ENCODE measurements around the gene ZNF583.

ZNF583 gene

DNA sequence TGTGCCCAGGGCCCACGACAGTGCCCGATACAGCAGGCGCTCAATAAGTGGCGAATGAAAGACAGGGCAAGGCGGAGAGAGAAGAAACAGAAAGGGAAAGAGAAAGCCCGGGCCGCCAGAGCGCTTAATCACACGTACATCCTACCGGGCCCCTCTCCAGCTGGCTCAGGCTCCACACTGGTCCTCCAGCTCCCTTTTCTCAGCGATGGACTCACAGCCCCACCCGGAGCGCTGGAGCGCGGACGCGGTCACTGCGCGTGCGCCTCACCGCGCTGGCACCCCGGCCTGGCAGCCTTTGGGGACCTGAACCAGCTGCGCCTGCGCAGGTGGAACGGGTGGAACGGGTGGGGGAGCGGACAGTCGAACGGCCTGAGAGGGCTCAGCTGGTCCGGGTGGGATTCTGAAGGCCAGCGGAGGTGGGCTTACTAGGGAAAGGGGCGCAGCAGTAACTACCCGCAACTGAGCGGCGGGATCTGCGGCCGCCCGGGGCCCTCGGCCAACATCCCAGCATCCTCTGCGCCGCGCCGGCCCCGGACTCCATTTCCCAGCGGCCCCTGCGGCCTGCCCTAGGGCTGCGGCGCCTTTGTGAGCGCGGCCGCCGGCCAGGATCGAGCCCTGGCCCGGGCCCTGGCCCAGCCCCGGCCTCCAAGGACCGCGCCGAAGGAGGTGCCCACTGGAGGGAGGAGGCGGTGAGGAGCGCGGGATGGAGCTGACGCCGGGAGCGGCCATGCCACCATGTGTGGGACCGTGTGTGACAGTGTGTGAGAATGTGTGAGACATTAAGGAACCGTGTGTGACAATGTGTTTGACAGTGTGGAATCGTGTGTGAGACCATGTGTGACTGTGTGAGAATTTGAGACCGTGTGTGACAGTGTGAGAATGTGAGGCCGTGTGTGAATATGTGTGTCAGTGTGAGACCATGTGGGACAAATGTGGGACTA, at the start of gene ZNF583:
ZNF583 (plus strand) TSS at position 569 of the 941 bp plus-strand sequence. CDS start 2,783 bp downstream, outside the sequence.
- TF ChIP-seq, protein P1, sequence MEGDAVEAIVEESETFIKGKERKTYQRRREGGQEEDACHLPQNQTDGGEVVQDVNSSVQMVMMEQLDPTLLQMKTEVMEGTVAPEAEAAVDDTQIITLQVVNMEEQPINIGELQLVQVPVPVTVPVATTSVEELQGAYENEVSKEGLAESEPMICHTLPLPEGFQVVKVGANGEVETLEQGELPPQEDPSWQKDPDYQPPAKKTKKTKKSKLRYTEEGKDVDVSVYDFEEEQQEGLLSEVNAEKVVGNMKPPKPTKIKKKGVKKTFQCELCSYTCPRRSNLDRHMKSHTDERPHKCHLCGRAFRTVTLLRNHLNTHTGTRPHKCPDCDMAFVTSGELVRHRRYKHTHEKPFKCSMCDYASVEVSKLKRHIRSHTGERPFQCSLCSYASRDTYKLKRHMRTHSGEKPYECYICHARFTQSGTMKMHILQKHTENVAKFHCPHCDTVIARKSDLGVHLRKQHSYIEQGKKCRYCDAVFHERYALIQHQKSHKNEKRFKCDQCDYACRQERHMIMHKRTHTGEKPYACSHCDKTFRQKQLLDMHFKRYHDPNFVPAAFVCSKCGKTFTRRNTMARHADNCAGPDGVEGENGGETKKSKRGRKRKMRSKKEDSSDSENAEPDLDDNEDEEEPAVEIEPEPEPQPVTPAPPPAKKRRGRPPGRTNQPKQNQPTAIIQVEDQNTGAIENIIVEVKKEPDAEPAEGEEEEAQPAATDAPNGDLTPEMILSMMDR (IDR thresholded peaks at IDR 0.05; ENCODE audit: unreplicated experiment in 3 of 3), result no peak
- peak within 1 kb of the TSS; percentile 84 to 99 (median 93) for H3K4me3 Mint-ChIP-seq
- H3K27me3 Mint-ChIP-seq (ENCODE audit: low read depth), result no peaks in the 10 kb centered on the region
- peaks cover 95% of the 10 kb centered on the region for H3K36me3 Mint-ChIP-seq (ENCODE audit: low read depth)
- peak within 1 kb of the TSS; percentile 94 to 96 (median 95) for H3K27ac Mint-ChIP-seq
- H3K9me3 Mint-ChIP-seq, result peaks cover 79% of the 10 kb centered on the region
- peaks cover 15% of the 10 kb centered on the region for H3K4me1 Mint-ChIP-seq

GRCh38 chr19:56355517-56355916, 48.6 kb upstream of the ZNF583 start:
- Mint-ChIP-seq H3K27me3 (ENCODE audit: low read depth) (no peaks in the 10 kb centered on the region), H3K9me3 (peaks cover 45% of the 10 kb centered on the region), H3K4me3 (no peak overlapping the region), H3K36me3 (ENCODE audit: low read depth) (peaks cover 28% of the 10 kb centered on the region), H3K27ac (no peak overlapping the region), H3K4me1 (no peaks in the 10 kb centered on the region)
- TF ChIP-seq, protein P1 (IDR thresholded peaks at IDR 0.05; ENCODE audit: unreplicated experiment in 3 of 3), result no peak

- Mint-ChIP-seq H3K36me3 (ENCODE audit: low read depth) (peaks cover 39% of the 10 kb centered on the region), H3K27ac (no peak overlapping the region), H3K4me3 (no peak overlapping the region), H3K9me3 (peaks cover 56% of the 10 kb centered on the region), H3K4me1 (no peaks in the 10 kb centered on the region), H3K27me3 (ENCODE audit: low read depth) (no peaks in the 10 kb centered on the region)
- TF ChIP-seq, protein P1 (IDR thresholded peaks at IDR 0.05; ENCODE audit: unreplicated experiment in 3 of 3), result no peak
Observed at GRCh38 chr19:56356944-56357343, 47.2 kb upstream of the ZNF583 start.

DNA sequence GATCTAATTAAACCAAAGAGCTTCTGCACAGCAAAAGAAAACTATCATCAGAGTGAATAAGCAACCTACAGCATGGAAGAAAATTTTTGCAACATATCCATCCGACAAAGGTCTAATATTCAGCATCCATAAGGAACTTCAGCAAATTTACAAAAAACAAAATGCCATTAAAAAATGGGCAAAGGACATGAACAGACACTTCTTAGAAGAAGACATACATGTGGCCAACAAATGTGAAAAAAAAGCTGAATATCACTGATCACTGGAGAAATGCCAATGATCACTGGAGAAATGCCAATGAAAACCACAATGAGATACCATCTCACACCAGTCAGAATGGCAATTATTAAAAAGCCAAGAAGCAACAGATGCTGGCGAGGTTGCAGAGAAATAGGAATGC, 43.3 kb upstream of the ZNF583 start:
- Mint-ChIP-seq H3K36me3 (ENCODE audit: low read depth) (peaks cover 53% of the 10 kb centered on the region), H3K27me3 (ENCODE audit: low read depth) (no peaks in the 10 kb centered on the region), H3K9me3 (peaks cover 67% of the 10 kb centered on the region), H3K27ac (no peak overlapping the region), H3K4me1 (no peaks in the 10 kb centered on the region), H3K4me3 (no peak overlapping the region)
- TF ChIP-seq, protein P1 (IDR thresholded peaks at IDR 0.05; ENCODE audit: unreplicated experiment in 3 of 3), result no peak

GRCh38 chr19:56367829-56368711, 36.1 kb upstream of the ZNF583 start:
- peak overlapping the region; percentile 89 to 96 (median 95) for H3K27ac Mint-ChIP-seq
- H3K4me3 Mint-ChIP-seq, result peak overlapping the region; percentile 95 to 96 (median 95)
- H3K4me1 Mint-ChIP-seq, result peaks cover 12% of the 10 kb centered on the region
- peaks cover 72% of the 10 kb centered on the region for H3K36me3 Mint-ChIP-seq (ENCODE audit: low read depth)
- H3K27me3 Mint-ChIP-seq (ENCODE audit: low read depth), result no peaks in the 10 kb centered on the region
- H3K9me3 Mint-ChIP-seq, result peaks cover 73% of the 10 kb centered on the region
- TF ChIP-seq, protein P1 (IDR thresholded peaks at IDR 0.05; ENCODE audit: unreplicated experiment in 3 of 3), result no peak
